K562 (cell line): ENCODE results near the gene ODAPH. TPM values are rescaled to one million over a fixed set of nuclear protein-coding genes. Genes with fewer than 3 reads are reported as not detected.
"Not testable (repeated sequence)": the region's sequence is repeated elsewhere in the genome, so short reads cannot be mapped to it uniquely, and the experiment has no call there.

Source experiments
- ATAC-seq: fragments of 200-7000 bp; cut with Tn5 transposase; 3 replicates; pipeline ENCODE4 v1.9.1; 2020; ENCODE audit warnings: moderate library complexity
- BruUV-seq: library from RNA; stranded (reverse); fragments of 400-500 nt; replicated peaks from 2 replicates; lab custom pipeline; 2021; lab: Mats Ljungman, UMichigan
- CTCF ChIA-PET: fragments of 300-600 bp; formaldehyde crosslinking; extraction: SDS; loops from one replicate; lab custom pipeline; 2021; ENCODE audit warnings: low intra/inter-chr PET ratio; lab: Yijun Ruan, JAX
- POLR2A ChIA-PET: fragments of 300-600, 350-650 bp; sonication (Branson Sonifier 250); formaldehyde crosslinking; extraction: SDS; loops from one replicate; lab custom pipeline; 2021; ENCODE audit warnings: antibody characterized with exemption, inconsistent platforms; lab: Yijun Ruan, JAX
- DNase-seq, 4 experiments: peaks; one replicate each; pipeline versions ENCODE4 v3.0.0 to v3.0.0-alpha.2; 2011 to 2018; ENCODE audit warnings: low spot score in 3 of 4, mixed read lengths in 3 of 4; ENCODE audit errors: extremely low read depth in 1 of 4
- FAIRE-seq: peaks from 2 replicates; lab custom pipeline; 2011; peaks lifted over from hg19 to GRCh38; lab: Jason Lieb, UNC
- H2AFZ ChIP-seq: 2 replicates; pipeline ENCODE4 v1.6.0; 2011; ENCODE audit warnings: low read depth, low read length, control low read depth, inconsistent platforms
- H3K27ac ChIP-seq: fragments of 200-600 bp; 3 replicates; pipeline ENCODE4 v1.8.0; 2011; ENCODE audit warnings: low read depth, mild to moderate bottlenecking, control low read depth, inconsistent platforms, low read length, moderate library complexity, mixed read lengths; ENCODE audit errors: extremely low read depth
- H3K27me3 ChIP-seq, 2 experiments: fragments of 300-600 bp in 1 of 2; 2 replicates in 1 of 2; 3 replicates in 1 of 2; pipeline versions ENCODE4 v1.6.0 to v1.8.0; 2011; ENCODE audit warnings: inconsistent platforms in 2 of 2, low read length in 2 of 2, mild to moderate bottlenecking in 1 of 2, mixed read lengths in 1 of 2, moderate library complexity in 1 of 2; ENCODE audit not compliant: control insufficient read depth in 2 of 2, insufficient read depth in 2 of 2
- H3K36me3 ChIP-seq: fragments of 300-600 bp; 3 replicates; pipeline ENCODE4 v1.8.0; 2011; ENCODE audit warnings: mild to moderate bottlenecking, low read length, inconsistent platforms; ENCODE audit not compliant: control insufficient read depth, insufficient read depth
- H3K4me1 ChIP-seq, 2 experiments: fragments of 200-600 bp in 1 of 2; replicated peaks in 1 of 2; 2 replicates in 1 of 2; 3 replicates in 1 of 2; pipeline versions ENCODE4 v1.5.1 to v1.8.0; 2011; ENCODE audit warnings: inconsistent platforms in 2 of 2, low read length in 2 of 2, mild to moderate bottlenecking in 1 of 2, mixed read lengths in 1 of 2, moderate library complexity in 1 of 2; ENCODE audit not compliant: control insufficient read depth in 2 of 2, insufficient read depth in 2 of 2
- H3K4me2 ChIP-seq: 2 replicates; pipeline ENCODE4 v1.6.1; 2011; ENCODE audit warnings: low read length, control low read depth, inconsistent platforms, mixed read lengths; ENCODE audit not compliant: insufficient read depth
- H3K4me3 ChIP-seq: fragments of 200-600 bp; sonication (generic), shearing (Covaris generic); 2 replicates; pipeline ENCODE4 v1.5.1; 2016; ENCODE audit warnings: control low read depth, inconsistent platforms
- H3K79me2 ChIP-seq: fragments of 200-600 bp; 3 replicates; pipeline ENCODE4 v1.8.0; 2011; ENCODE audit warnings: low read length, inconsistent platforms; ENCODE audit not compliant: control insufficient read depth, insufficient read depth
- H3K9ac ChIP-seq, 2 experiments: 2 replicates each; pipeline versions ENCODE4 v1.6.0 to v1.6.1; 2011; ENCODE audit warnings: low read depth in 2 of 2, low read length in 2 of 2, control low read depth in 1 of 2, inconsistent platforms in 1 of 2, mild to moderate bottlenecking in 1 of 2, mixed read lengths in 1 of 2; ENCODE audit not compliant: insufficient read depth in 1 of 2
- H3K9me1 ChIP-seq: one replicate; pipeline ENCODE4 v1.6.0; 2011; ENCODE audit warnings: inconsistent platforms, mild to moderate bottlenecking, low read length, moderate library complexity; ENCODE audit not compliant: control insufficient read depth, insufficient read depth
- H3K9me3 ChIP-seq: replicated peaks from 2 replicates; pipeline ENCODE4 v1.5.1; 2011; ENCODE audit warnings: low read depth, low read length, inconsistent platforms; ENCODE audit not compliant: control insufficient read depth, insufficient read depth
- H4K20me1 ChIP-seq: replicated peaks from 2 replicates; pipeline ENCODE4 v1.6.1; 2011; ENCODE audit warnings: low read length, inconsistent platforms, mixed read lengths; ENCODE audit not compliant: control insufficient read depth, insufficient read depth
- BCOR ChIP-seq: fragments of 450-650 bp; IDR thresholded peaks from 2 replicates; pipeline ENCODE4 v1.6.1; 2016
- DACH1 ChIP-seq: fragments of 450-650 bp; IDR thresholded peaks from 2 replicates; pipeline ENCODE4 v1.6.1; 2018; ENCODE audit not compliant: partially characterized antibody
- RBM25 ChIP-seq: fragments of 200-400 bp; formaldehyde crosslinking; IDR thresholded peaks from 2 replicates; pipeline ENCODE4 v1.6.1; 2018; ENCODE audit warnings: low read length, low read depth, moderate library complexity; ENCODE audit not compliant: severe bottlenecking
- ZNF12 ChIP-seq: sonication (generic); formaldehyde crosslinking; IDR thresholded peaks from 2 replicates; pipeline ENCODE4 v1.4.0; 2020; ENCODE audit warnings: mild to moderate bottlenecking, missing genetic modification reagents
- WGBS: fragments of 100-300 bp; shearing (Covaris generic); methylation state at CpG from one replicate; pipeline ENCODE4 v1.1.6; 2016; ENCODE audit warnings: low coverage, mixed read lengths; ENCODE audit not compliant: insufficient coverage; ENCODE audit errors: missing lambda C conversion rate; 5-methylcytosine and 5-hydroxymethylcytosine counted together
- in situ Hi-C: fragments of 300-500 bp; cut with MboI; formaldehyde crosslinking; loops from 4 replicates; pipeline ENCODE4 v1.15.0; 2018; ENCODE audit warnings: inconsistent platforms, mixed read lengths
- intact Hi-C: fragments of 100-400 bp; cut with micrococcal nuclease; formaldehyde crosslinking; loops from 2 replicates; pipeline ENCODE4 v1.14.2; 2022
- polyA plus RNA-seq, 8 experiments: library from polyadenylated mRNA; depleted of rRNA in 4 of 8; stranded (reverse) in 5 of 8; unstranded in 3 of 8; fragments of >200 nt; fragmentation: Nextera tagmentation in 2 of 8; fragmentation: Illumina TruSeq in 1 of 8; extraction: Ambion mirVana in 2 of 8; extraction: Trizol in 1 of 8; gene quantifications; 2 replicates each; pipeline versions ENCODE4 v1.2.1 to v1.2.3, GENCODE V29; 2011 to 2014; ENCODE audit warnings: inconsistent platforms in 1 of 8, missing spikeins in 1 of 8
- total RNA-seq, 7 experiments: library from RNA; depleted of rRNA in 6 of 7; stranded (reverse); fragments of >200 nt in 6 of 7; fragmentation: Illumina TruSeq in 2 of 7; extraction: Trizol in 2 of 7; gene quantifications; 2 replicates each; pipeline versions ENCODE4 v1.2.1 to v1.2.3, GENCODE V29; 2011 to 2021; ENCODE audit warnings: low replicate concordance in 1 of 7

ODAPH gene
- total and polyA plus RNA-seq, 9 of the 15 experiments (the other 6 are each of a cell fraction or from before 2014, with no cell fraction given), result not detected

GRCh38 chr4:75544220-75544619 is 11.6 kb upstream of the ODAPH start:
- ATAC-seq, result not testable (repeated sequence)

GRCh38 chr4:75544870-75545269 is 11.0 kb upstream of the ODAPH start:
- WGBS, result 63% methylated on average over 3 of the region's 3 CpGs
- CTCF ChIA-PET, result no interaction called here
- Histone ChIP-seq H3K4me1 (no peaks in the 10 kb centered on the region; a peak in 1 of 5 replicates), H2AFZ (no peak overlapping the region), H3K4me3 (no peak overlapping the region), H3K36me3 (peaks cover 6% of the 10 kb centered on the region; the same call in 1 of the 3 replicates), H3K9ac (no peak overlapping the region), H3K27me3 (no peaks in the 10 kb centered on the region), H3K9me3 (no peaks in the 10 kb centered on the region), H3K79me2 (no peaks in the 10 kb centered on the region), H3K27ac (no peak overlapping the region), H3K9me1 (no peaks in the 10 kb centered on the region), H3K4me2 (no peak overlapping the region), H4K20me1 (no peaks in the 10 kb centered on the region)
- TF ChIP-seq ZNF12 (no peak), BCOR (peak; percentile 37; the same call in 1 of the 2 replicates), DACH1 (no peak), RBM25 (peak; percentile 73)
- no peak for FAIRE-seq
- no TSS peak for BruUV-seq
- no peak for ATAC-seq
- intact Hi-C loops, result no loop called here
- no peak for DNase-seq
- in situ Hi-C loops, result no loop called here
- POLR2A ChIA-PET, result no interaction called here

More at GRCh38 chr4:75544220-75544619, 11.6 kb upstream of the ODAPH start:
- H4K20me1 ChIP-seq, BruUV-seq, intact Hi-C loops, H3K27me3 ChIP-seq, CTCF ChIA-PET, POLR2A ChIA-PET, H3K4me2 ChIP-seq, H3K4me1 ChIP-seq, H2AFZ ChIP-seq, DNase-seq, H3K27ac ChIP-seq, H3K9me3 ChIP-seq, H3K9ac ChIP-seq, H3K9me1 ChIP-seq, H3K79me2 ChIP-seq, FAIRE-seq, in situ Hi-C loops, H3K36me3 ChIP-seq, H3K4me3 ChIP-seq: not testable (repeated sequence)
- WGBS, result 85% methylated on average over 8 of the region's 8 CpGs
